HG03025 (cell line): ENCODE data around the gene RNF141.

Experiments used
- ATAC-seq: cut with Tn5 transposase; IDR thresholded peaks from one replicate; pipeline ENCODE4 v1.9.1; 2021; ENCODE audit warnings: mild to moderate bottlenecking, moderate library complexity; ENCODE audit not compliant: unreplicated experiment, low FRiP score

The RNF141 gene

GRCh38 chr11:10540915-10541560 lies at the start of gene RNF141:
RNF141 (minus strand) TSS chr11:10541187; CDS start chr11:10534158, 7,029 bp downstream.
- ATAC-seq, result peak; percentile 97

GRCh38 chr11:10590218-10590915 lies 49.4 kb upstream of the RNF141 start:
- no peak for ATAC-seq

- no peak for ATAC-seq
These were observed 47.9 kb upstream of the RNF141 start for GRCh38 chr11:10588904-10589303.

GRCh38 chr11:10587995-10588394 lies 47.0 kb upstream of the RNF141 start:
- ATAC-seq, result no peak

GRCh38 chr11:10587388-10587787 lies 46.4 kb upstream of the RNF141 start:
- ATAC-seq, result no peak

- ATAC-seq, result no peak
These were observed 43.1 kb upstream of the RNF141 start for GRCh38 chr11:10584071-10584501.

- ATAC-seq, result no peak
These were observed 40.6 kb upstream of the RNF141 start for GRCh38 chr11:10581481-10582019.

- no peak for ATAC-seq
These were observed 39.6 kb upstream of the RNF141 start for GRCh38 chr11:10580623-10581022.

- no peak for ATAC-seq
These were observed 38.7 kb upstream of the RNF141 start for GRCh38 chr11:10579700-10580099.

GRCh38 chr11:10576035-10576398 lies 35.0 kb upstream of the RNF141 start:
- no peak for ATAC-seq

GRCh38 chr11:10575346-10576034 lies 34.5 kb upstream of the RNF141 start:
- ATAC-seq, result no peak

GRCh38 chr11:10573556-10573955 lies 32.6 kb upstream of the RNF141 start:
- ATAC-seq, result no peak

GRCh38 chr11:10573028-10573427 lies 32.0 kb upstream of the RNF141 start:
- no peak for ATAC-seq

- no peak for ATAC-seq
These were observed 31.5 kb upstream of the RNF141 start for GRCh38 chr11:10572533-10572932.

GRCh38 chr11:10568486-10568941 lies 27.5 kb upstream of the RNF141 start, which contains the start of gene LYVE1:
LYVE1 (minus strand) TSS chr11:10568665; CDS start chr11:10568532, 133 bp downstream.
- ATAC-seq, result no peak

GRCh38 chr11:10567446-10567845 lies 26.5 kb upstream of the RNF141 start:
- ATAC-seq, result no peak

- no peak for ATAC-seq
These were observed 25.4 kb upstream of the RNF141 start for GRCh38 chr11:10566257-10566957.

- ATAC-seq, result no peak
These were observed 24.5 kb upstream of the RNF141 start for GRCh38 chr11:10565493-10565892.

GRCh38 chr11:10564696-10565318 lies 23.8 kb upstream of the RNF141 start:
- ATAC-seq, result no peak

- ATAC-seq, result no peak
These were observed 23.0 kb upstream of the RNF141 start for GRCh38 chr11:10564030-10564429.
